OCI-LY3 (cell line): Measurements from ENCODE around the gene RFX6.

Source experiments
- H2AFZ ChIP-seq: fragments of 200-600, 300-600 bp; shearing (Covaris generic); 2 replicates; pipeline ENCODE4 v1.6.0; 2014; ENCODE audit warnings: antibody characterized with exemption, low read depth, low read length
- H3K27ac ChIP-seq: fragments of 200-600, 300-600 bp; sonication (generic); 2 replicates; pipeline ENCODE4 v1.5.1; 2014; ENCODE audit warnings: mild to moderate bottlenecking, low read length, moderate library complexity, mixed read lengths
- H3K27me3 ChIP-seq: fragments of 200-600, 300-600 bp; sonication (generic); 2 replicates; pipeline ENCODE4 v1.6.1; 2014; ENCODE audit warnings: low read depth, low read length, mixed read lengths
- H3K36me3 ChIP-seq: fragments of 200-600, 300-600 bp; sonication (generic); replicated peaks from 2 replicates; pipeline ENCODE3; 2014; ENCODE audit warnings: low read depth, low read length, mixed read lengths
- H3K4me1 ChIP-seq: fragments of 300-600, 200-600 bp; sonication (generic); 2 replicates; pipeline ENCODE4 v1.6.1; 2014; ENCODE audit warnings: low read length, mixed read lengths
- H3K4me2 ChIP-seq: fragments of 200-600, 300-600 bp; sonication (generic); 2 replicates; pipeline ENCODE4 v1.6.1; 2014; ENCODE audit warnings: low read length, mixed read lengths
- H3K4me3 ChIP-seq: fragments of 300-600, 200-600 bp; sonication (generic); 2 replicates; pipeline ENCODE4 v1.5.1; 2014; ENCODE audit warnings: antibody characterized with exemption, mild to moderate bottlenecking, low read length, moderate library complexity
- H3K79me2 ChIP-seq: fragments of 300-600, 200-600 bp; shearing (Covaris generic); 2 replicates; pipeline ENCODE4 v1.6.1; 2014; ENCODE audit warnings: mild to moderate bottlenecking, low read length, mixed read lengths
- H3K9ac ChIP-seq: fragments of 300-600, 200-600 bp; shearing (Covaris generic); 2 replicates; pipeline ENCODE4 v1.6.0; 2014; ENCODE audit warnings: mild to moderate bottlenecking, low read length, moderate library complexity
- H3K9me3 ChIP-seq: fragments of 200-600, 300-600 bp; shearing (Covaris generic); 2 replicates; pipeline ENCODE4 v1.6.1; 2014; ENCODE audit warnings: low read length, mixed read lengths; ENCODE audit not compliant: insufficient read depth
- H4K20me1 ChIP-seq: fragments of 200-600, 300-600 bp; sonication (generic); 2 replicates; pipeline ENCODE4 v1.6.1; 2016; ENCODE audit warnings: low read length, mixed read lengths; ENCODE audit not compliant: insufficient read depth
- CTCF ChIP-seq: fragments of 200-600, 300-600 bp; sonication (generic); IDR thresholded peaks from 2 replicates; pipeline ENCODE4 v1.5.1; 2014; ENCODE audit warnings: antibody characterized with exemption, low read length, low read depth
- EZH2phosphoT487 ChIP-seq: fragments of 200-600 bp; shearing (Covaris generic); IDR thresholded peaks from 2 replicates; pipeline ENCODE4 v1.6.1; 2018; ENCODE audit warnings: antibody characterized with exemption, mixed run types, low read depth

Gene RFX6

GRCh38 chr6:116954335-116954734 lies 77.3 kb downstream of the RFX6 start:
- peak overlapping the region; percentile 61 for H3K4me3 ChIP-seq
- peak overlapping the region; percentile 71 for H3K4me2 ChIP-seq
- no peaks in the 10 kb centered on the region for H3K9me3 ChIP-seq
- no peak overlapping the region for H3K27ac ChIP-seq
- H3K27me3 ChIP-seq: peaks cover 30% of the 10 kb centered on the region
- no peaks in the 10 kb centered on the region for H3K79me2 ChIP-seq
- H3K4me1 ChIP-seq: peaks cover 32% of the 10 kb centered on the region
- no peak overlapping the region for H3K9ac ChIP-seq
- no peak overlapping the region for H2AFZ ChIP-seq
- H4K20me1 ChIP-seq: no peaks in the 10 kb centered on the region
- no peak for TF ChIP-seq EZH2phosphoT487
- TF ChIP-seq CTCF: no peak
- no peaks in the 10 kb centered on the region for H3K36me3 ChIP-seq

GRCh38 chr6:116954938-116955337 lies 77.9 kb downstream of the RFX6 start:
- peak overlapping the region; percentile 71 for H3K4me2 ChIP-seq
- no peak overlapping the region for H3K27ac ChIP-seq
- no peak for TF ChIP-seq CTCF
- TF ChIP-seq EZH2phosphoT487: no peak

GRCh38 chr6:116955773-116956172 lies 78.7 kb downstream of the RFX6 start:
- Histone ChIP-seq H3K27me3 (peaks cover 33% of the 10 kb centered on the region), H3K79me2 (no peaks in the 10 kb centered on the region), H3K4me2 (no peak overlapping the region), H3K27ac (no peak overlapping the region), H3K4me3 (no peak overlapping the region), H3K36me3 (no peaks in the 10 kb centered on the region), H3K9me3 (no peaks in the 10 kb centered on the region), H3K9ac (no peak overlapping the region), H2AFZ (no peak overlapping the region), H3K4me1 (peaks cover 32% of the 10 kb centered on the region), H4K20me1 (no peaks in the 10 kb centered on the region)
- TF ChIP-seq EZH2phosphoT487 (no peak), CTCF (no peak)

More at GRCh38 chr6:116954938-116955337, 77.9 kb downstream of the RFX6 start:
- Histone ChIP-seq H3K9me3 (no peaks in the 10 kb centered on the region), H2AFZ (no peak overlapping the region), H3K9ac (no peak overlapping the region), H3K27me3 (peaks cover 30% of the 10 kb centered on the region), H3K36me3 (no peaks in the 10 kb centered on the region), H3K79me2 (no peaks in the 10 kb centered on the region), H3K4me3 (peak overlapping the region; percentile 61), H4K20me1 (no peaks in the 10 kb centered on the region), H3K4me1 (peaks cover 32% of the 10 kb centered on the region)

- Histone ChIP-seq H3K4me2 (no peak overlapping the region), H3K4me3 (no peak overlapping the region), H3K9ac (no peak overlapping the region), H3K36me3 (no peaks in the 10 kb centered on the region), H3K27ac (no peak overlapping the region), H3K27me3 (peaks cover 25% of the 10 kb centered on the region), H2AFZ (no peak overlapping the region), H4K20me1 (no peaks in the 10 kb centered on the region), H3K79me2 (no peaks in the 10 kb centered on the region), H3K9me3 (no peaks in the 10 kb centered on the region), H3K4me1 (peaks cover 8% of the 10 kb centered on the region)
- no peak for TF ChIP-seq EZH2phosphoT487
- no peak for TF ChIP-seq CTCF
Measured at GRCh38 chr6:116963972-116964371, 86.9 kb downstream of the RFX6 start.
